ENCODE results near the gene LENG1. TPM values are rescaled to one million over a fixed set of nuclear protein-coding genes. Genes with fewer than 3 reads are reported as not detected.

Gene LENG1
- total and polyA plus RNA-seq, 9 of the 15 experiments (the other 6 are each of a cell fraction or from before 2014, with no cell fraction given) = 0.30 to 10.5 (median 4.7) TPM

DNA sequence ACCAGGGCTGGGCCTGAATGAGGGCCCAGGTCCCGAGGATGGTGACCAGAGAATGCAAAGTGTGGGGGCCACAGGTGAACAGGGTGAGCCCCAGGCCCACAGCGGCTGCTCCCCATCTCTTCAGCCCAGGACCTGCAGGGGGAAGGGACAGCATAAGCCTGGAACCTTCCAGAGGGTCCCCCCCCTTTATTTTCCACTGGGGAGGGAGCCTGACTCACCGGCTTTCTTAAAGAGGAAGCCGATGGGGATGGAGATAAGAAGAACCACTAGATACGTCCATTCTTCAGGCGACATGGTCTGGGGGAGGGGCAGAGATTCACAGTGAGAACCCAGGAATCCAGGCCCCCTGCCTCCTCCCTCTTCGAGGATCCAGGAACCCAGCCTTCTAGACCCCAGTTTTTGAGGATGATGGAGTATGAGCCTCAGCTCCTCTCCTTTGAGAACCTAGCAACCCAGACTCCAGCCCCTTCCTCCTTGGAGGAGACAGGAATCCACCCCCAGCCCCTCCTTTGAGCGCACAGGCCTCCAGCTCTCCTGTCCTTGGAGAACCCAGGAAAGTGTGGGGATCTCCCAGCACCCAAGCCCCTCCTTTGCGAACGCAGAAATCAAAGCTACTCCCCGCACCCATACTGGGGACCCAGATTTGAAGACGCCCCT, 28.8 kb upstream of the LENG1 start (continued):
- no peak for TF ChIP-seq KDM2B (CRISPR knock-in tag; IDR thresholded peaks at IDR 0.05)
- 0 out of 2 replicates have a peak, but pooled peaks have one; percentile 33 for TF ChIP-seq MEF2D (tag; conservative IDR thresholded peaks at IDR 0.05; ENCODE audit: low read depth)
- TF ChIP-seq, protein P1, sequence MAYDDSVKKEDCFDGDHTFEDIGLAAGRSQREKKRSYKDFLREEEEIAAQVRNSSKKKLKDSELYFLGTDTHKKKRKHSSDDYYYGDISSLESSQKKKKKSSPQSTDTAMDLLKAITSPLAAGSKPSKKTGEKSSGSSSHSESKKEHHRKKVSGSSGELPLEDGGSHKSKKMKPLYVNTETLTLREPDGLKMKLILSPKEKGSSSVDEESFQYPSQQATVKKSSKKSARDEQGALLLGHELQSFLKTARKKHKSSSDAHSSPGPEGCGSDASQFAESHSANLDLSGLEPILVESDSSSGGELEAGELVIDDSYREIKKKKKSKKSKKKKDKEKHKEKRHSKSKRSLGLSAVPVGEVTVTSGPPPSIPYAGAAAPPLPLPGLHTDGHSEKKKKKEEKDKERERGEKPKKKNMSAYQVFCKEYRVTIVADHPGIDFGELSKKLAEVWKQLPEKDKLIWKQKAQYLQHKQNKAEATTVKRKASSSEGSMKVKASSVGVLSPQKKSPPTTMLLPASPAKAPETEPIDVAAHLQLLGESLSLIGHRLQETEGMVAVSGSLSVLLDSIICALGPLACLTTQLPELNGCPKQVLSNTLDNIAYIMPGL (CRISPR knock-in tag; IDR thresholded peaks at IDR 0.05) = no peak
- TF ChIP-seq CBX2 (IDR thresholded peaks at IDR 0.05; ENCODE audit: insufficient read depth, low read length, poor library complexity, severe bottlenecking) = no peak
- TF ChIP-seq HMG20B (CRISPR knock-in tag; IDR thresholded peaks at IDR 0.05) = no peak
- TF ChIP-seq HMGN3 (IDR thresholded peaks at IDR 0.05; ENCODE audit: borderline replicate concordance, extremely low read depth, insufficient read length, low read depth, low read length) = no peak
- TF ChIP-seq, protein P2, sequence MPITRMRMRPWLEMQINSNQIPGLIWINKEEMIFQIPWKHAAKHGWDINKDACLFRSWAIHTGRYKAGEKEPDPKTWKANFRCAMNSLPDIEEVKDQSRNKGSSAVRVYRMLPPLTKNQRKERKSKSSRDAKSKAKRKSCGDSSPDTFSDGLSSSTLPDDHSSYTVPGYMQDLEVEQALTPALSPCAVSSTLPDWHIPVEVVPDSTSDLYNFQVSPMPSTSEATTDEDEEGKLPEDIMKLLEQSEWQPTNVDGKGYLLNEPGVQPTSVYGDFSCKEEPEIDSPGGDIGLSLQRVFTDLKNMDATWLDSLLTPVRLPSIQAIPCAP (CRISPR knock-in tag; IDR thresholded peaks at IDR 0.05; ENCODE audit: borderline replicate concordance) = no peak
- TF ChIP-seq PHF8 (IDR thresholded peaks at IDR 0.05; ENCODE audit: borderline replicate concordance, low read length) = no peak
- TF ChIP-seq ZNF766 (CRISPR knock-in tag; conservative IDR thresholded peaks at IDR 0.05) = no peak
- no peak for TF ChIP-seq RFX1 (IDR thresholded peaks at IDR 0.05)
- TF ChIP-seq, protein P3, sequence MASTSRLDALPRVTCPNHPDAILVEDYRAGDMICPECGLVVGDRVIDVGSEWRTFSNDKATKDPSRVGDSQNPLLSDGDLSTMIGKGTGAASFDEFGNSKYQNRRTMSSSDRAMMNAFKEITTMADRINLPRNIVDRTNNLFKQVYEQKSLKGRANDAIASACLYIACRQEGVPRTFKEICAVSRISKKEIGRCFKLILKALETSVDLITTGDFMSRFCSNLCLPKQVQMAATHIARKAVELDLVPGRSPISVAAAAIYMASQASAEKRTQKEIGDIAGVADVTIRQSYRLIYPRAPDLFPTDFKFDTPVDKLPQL (IDR thresholded peaks at IDR 0.05; ENCODE audit: extremely low read depth, insufficient read length) = no peak
- no peak for TF ChIP-seq ZNF282 (CRISPR knock-in tag; IDR thresholded peaks at IDR 0.05)
- TF ChIP-seq, protein P4, sequence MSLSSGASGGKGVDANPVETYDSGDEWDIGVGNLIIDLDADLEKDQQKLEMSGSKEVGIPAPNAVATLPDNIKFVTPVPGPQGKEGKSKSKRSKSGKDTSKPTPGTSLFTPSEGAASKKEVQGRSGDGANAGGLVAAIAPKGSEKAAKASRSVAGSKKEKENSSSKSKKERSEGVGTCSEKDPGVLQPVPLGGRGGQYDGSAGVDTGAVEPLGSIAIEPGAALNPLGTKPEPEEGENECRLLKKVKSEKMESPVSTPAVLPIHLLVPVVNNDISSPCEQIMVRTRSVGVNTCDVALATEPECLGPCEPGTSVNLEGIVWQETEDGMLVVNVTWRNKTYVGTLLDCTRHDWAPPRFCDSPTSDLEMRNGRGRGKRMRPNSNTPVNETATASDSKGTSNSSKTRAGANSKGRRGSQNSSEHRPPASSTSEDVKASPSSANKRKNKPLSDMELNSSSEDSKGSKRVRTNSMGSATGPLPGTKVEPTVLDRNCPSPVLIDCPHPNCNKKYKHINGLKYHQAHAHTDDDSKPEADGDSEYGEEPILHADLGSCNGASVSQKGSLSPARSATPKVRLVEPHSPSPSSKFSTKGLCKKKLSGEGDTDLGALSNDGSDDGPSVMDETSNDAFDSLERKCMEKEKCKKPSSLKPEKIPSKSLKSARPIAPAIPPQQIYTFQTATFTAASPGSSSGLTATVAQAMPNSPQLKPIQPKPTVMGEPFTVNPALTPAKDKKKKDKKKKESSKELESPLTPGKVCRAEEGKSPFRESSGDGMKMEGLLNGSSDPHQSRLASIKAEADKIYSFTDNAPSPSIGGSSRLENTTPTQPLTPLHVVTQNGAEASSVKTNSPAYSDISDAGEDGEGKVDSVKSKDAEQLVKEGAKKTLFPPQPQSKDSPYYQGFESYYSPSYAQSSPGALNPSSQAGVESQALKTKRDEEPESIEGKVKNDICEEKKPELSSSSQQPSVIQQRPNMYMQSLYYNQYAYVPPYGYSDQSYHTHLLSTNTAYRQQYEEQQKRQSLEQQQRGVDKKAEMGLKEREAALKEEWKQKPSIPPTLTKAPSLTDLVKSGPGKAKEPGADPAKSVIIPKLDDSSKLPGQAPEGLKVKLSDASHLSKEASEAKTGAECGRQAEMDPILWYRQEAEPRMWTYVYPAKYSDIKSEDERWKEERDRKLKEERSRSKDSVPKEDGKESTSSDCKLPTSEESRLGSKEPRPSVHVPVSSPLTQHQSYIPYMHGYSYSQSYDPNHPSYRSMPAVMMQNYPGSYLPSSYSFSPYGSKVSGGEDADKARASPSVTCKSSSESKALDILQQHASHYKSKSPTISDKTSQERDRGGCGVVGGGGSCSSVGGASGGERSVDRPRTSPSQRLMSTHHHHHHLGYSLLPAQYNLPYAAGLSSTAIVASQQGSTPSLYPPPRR (CRISPR knock-in tag; IDR thresholded peaks at IDR 0.05; ENCODE audit: borderline replicate concordance) = no peak
- TF ChIP-seq CBX1 (IDR thresholded peaks at IDR 0.05; ENCODE audit: low read depth) = no peak
- TF ChIP-seq HDAC8 (tag; IDR thresholded peaks at IDR 0.05) = no peak
- TF ChIP-seq, protein P5, sequence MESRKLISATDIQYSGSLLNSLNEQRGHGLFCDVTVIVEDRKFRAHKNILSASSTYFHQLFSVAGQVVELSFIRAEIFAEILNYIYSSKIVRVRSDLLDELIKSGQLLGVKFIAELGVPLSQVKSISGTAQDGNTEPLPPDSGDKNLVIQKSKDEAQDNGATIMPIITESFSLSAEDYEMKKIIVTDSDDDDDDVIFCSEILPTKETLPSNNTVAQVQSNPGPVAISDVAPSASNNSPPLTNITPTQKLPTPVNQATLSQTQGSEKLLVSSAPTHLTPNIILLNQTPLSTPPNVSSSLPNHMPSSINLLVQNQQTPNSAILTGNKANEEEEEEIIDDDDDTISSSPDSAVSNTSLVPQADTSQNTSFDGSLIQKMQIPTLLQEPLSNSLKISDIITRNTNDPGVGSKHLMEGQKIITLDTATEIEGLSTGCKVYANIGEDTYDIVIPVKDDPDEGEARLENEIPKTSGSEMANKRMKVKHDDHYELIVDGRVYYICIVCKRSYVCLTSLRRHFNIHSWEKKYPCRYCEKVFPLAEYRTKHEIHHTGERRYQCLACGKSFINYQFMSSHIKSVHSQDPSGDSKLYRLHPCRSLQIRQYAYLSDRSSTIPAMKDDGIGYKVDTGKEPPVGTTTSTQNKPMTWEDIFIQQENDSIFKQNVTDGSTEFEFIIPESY (CRISPR knock-in tag; IDR thresholded peaks at IDR 0.05) = no peak

Data from K562 (cell line).